ENCODE results near the gene ADGRG2. TPM values are rescaled to one million over a fixed set of nuclear protein-coding genes. Genes with fewer than 3 reads are reported as not detected.

ADGRG2 gene
- total RNA-seq, 1 donor from 2014 or later, result 0.15 TPM

- Mint-ChIP-seq H3K9me3 (ENCODE audit: low read depth) (peaks cover 9% of the 10 kb centered on the region), H3K27me3 (ENCODE audit: low read depth) (no peaks in the 10 kb centered on the region), H3K4me3 (ENCODE audit: unreplicated experiment) (no peak overlapping the region), H3K36me3 (ENCODE audit: low read depth) (no peaks in the 10 kb centered on the region), H3K27ac (ENCODE audit: unreplicated experiment) (no peak overlapping the region), H3K4me1 (ENCODE audit: low read depth) (no peaks in the 10 kb centered on the region)
- DNase-seq (ENCODE audit: low spot score), result no peak
- TF ChIP-seq CTCF (IDR thresholded peaks at IDR 0.05), result no peak
Observed at GRCh38 chrX:19100586-19100985, 21.7 kb downstream of the ADGRG2 start.

DNA sequence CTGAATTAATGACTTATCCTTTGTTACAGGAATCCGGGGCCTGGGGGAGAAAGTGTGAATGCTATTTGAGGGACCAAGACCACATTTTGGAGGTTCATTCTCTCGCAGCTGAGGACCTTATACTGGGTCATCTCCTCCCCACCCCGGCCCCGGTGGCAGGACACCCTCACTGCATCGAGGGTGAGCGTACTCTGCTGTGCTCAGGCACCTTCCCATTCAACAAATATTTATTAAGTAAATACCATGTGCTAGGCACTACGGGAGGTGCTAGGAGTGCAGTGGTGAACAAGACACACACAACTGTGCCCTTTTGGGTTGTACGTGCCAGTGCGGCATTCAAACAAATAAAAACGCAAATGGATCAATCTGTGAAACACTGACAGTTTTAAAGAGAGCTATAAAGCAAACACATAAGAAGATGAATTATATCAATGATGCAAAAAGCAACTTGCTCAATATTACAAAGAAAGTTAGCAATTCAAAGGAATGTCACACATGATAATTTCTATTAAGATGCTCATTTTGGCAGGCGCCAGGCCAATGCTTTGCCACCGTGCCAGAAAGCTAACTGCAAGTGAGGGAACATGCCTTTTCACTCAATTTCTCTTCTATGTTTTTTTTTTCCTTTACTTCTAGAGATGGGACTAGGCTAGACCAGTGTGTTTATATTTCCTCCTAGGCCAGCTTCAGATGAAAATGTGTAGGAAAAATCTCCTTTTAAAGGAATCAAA, 24.6 kb downstream of the ADGRG2 start:
- H3K9me3 Mint-ChIP-seq (ENCODE audit: low read depth), result peaks cover 12% of the 10 kb centered on the region
- no peaks in the 10 kb centered on the region for H3K4me1 Mint-ChIP-seq (ENCODE audit: low read depth)
- no peaks in the 10 kb centered on the region for H3K36me3 Mint-ChIP-seq (ENCODE audit: low read depth)
- no peaks in the 10 kb centered on the region for H3K27me3 Mint-ChIP-seq (ENCODE audit: low read depth)
- no peak overlapping the region for H3K27ac Mint-ChIP-seq (ENCODE audit: unreplicated experiment)
- DNase-seq (ENCODE audit: low spot score), result no peak
- TF ChIP-seq CTCF (IDR thresholded peaks at IDR 0.05), result no peak
- no peak overlapping the region for H3K4me3 Mint-ChIP-seq (ENCODE audit: unreplicated experiment)

- no peak overlapping the region for H3K27ac Mint-ChIP-seq (ENCODE audit: unreplicated experiment)
- H3K4me3 Mint-ChIP-seq (ENCODE audit: unreplicated experiment), result no peak overlapping the region
- TF ChIP-seq CTCF (IDR thresholded peaks at IDR 0.05), result no peak
- no peaks in the 10 kb centered on the region for H3K27me3 Mint-ChIP-seq (ENCODE audit: low read depth)
- H3K9me3 Mint-ChIP-seq (ENCODE audit: low read depth), result peaks cover 18% of the 10 kb centered on the region
- H3K36me3 Mint-ChIP-seq (ENCODE audit: low read depth), result peaks cover 2% of the 10 kb centered on the region
- no peak for DNase-seq (ENCODE audit: low spot score)
- no peaks in the 10 kb centered on the region for H3K4me1 Mint-ChIP-seq (ENCODE audit: low read depth)
Observed at GRCh38 chrX:19096586-19096985, 25.7 kb downstream of the ADGRG2 start.

DNA sequence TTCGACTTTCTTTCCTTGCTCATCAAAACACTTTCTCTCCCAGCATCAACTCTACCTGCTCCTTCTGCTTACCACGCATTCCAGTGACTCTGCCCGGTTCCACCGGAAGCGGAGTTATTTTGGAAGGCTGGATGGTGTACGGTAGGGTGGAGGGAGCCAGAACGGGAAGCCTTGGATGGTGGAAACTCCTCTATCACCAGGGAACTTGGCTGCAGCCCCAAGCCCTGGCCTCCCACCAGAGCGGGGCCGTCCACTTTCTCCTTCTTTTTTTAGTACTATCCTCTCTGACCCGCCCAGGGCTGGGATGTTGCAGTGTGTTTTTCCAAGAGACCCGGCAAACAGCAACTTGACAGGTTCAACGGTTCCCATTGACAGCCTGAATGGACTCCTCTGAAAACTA, 27.6 kb downstream of the ADGRG2 start:
- Mint-ChIP-seq H3K27me3 (ENCODE audit: low read depth) (no peaks in the 10 kb centered on the region), H3K9me3 (ENCODE audit: low read depth) (peaks cover 27% of the 10 kb centered on the region), H3K4me1 (ENCODE audit: low read depth) (no peaks in the 10 kb centered on the region), H3K36me3 (ENCODE audit: low read depth) (peaks cover 4% of the 10 kb centered on the region), H3K27ac (ENCODE audit: unreplicated experiment) (no peak overlapping the region), H3K4me3 (ENCODE audit: unreplicated experiment) (no peak overlapping the region)
- DNase-seq (ENCODE audit: low spot score), result no peak
- TF ChIP-seq CTCF (IDR thresholded peaks at IDR 0.05), result no peak

GRCh38 chrX:19091596-19091995, 30.7 kb downstream of the ADGRG2 start:
- peaks cover 4% of the 10 kb centered on the region for H3K36me3 Mint-ChIP-seq (ENCODE audit: low read depth)
- H3K4me1 Mint-ChIP-seq (ENCODE audit: low read depth), result no peaks in the 10 kb centered on the region
- no peak overlapping the region for H3K27ac Mint-ChIP-seq (ENCODE audit: unreplicated experiment)
- DNase-seq (ENCODE audit: low spot score), result no peak
- no peaks in the 10 kb centered on the region for H3K27me3 Mint-ChIP-seq (ENCODE audit: low read depth)
- TF ChIP-seq CTCF (IDR thresholded peaks at IDR 0.05), result no peak
- peaks cover 34% of the 10 kb centered on the region for H3K9me3 Mint-ChIP-seq (ENCODE audit: low read depth)
- no peak overlapping the region for H3K4me3 Mint-ChIP-seq (ENCODE audit: unreplicated experiment)

Measured in chondrocyte (in vitro differentiated cells).